SK-N-SH (cell line): Measurements from ENCODE around the gene SKIDA1. TPM values are rescaled to one million over a fixed set of nuclear protein-coding genes. Genes with fewer than 3 reads are reported as not detected.
A peak's percentile ranks its signal among the peaks of the same experiment; 100 is the strongest.

ENCODE experiments used
- CTCF ChIA-PET: fragments of 300-600, 350-600 bp; formaldehyde crosslinking; extraction: SDS; loops from one replicate; lab custom pipeline; 2021; lab: Yijun Ruan, JAX
- POLR2A ChIA-PET: fragments of 350-600 bp; sonication (Branson Sonifier 250); formaldehyde crosslinking; extraction: SDS; loops from one replicate; lab custom pipeline; 2020; ENCODE audit warnings: antibody characterized with exemption, inconsistent platforms; lab: Yijun Ruan, JAX
- DNase-seq: peaks from one replicate; pipeline ENCODE4 v3.0.0; 2012
- H2AFZ ChIP-seq: fragments of 200-600 bp; sonication (generic); 2 replicates; pipeline ENCODE4 v1.8.1; 2016; ENCODE audit warnings: antibody characterized with exemption, mild to moderate bottlenecking, low read depth
- H3F3A ChIP-seq: fragments of 200-600 bp; sonication (generic); replicated peaks from 2 replicates; pipeline ENCODE3; 2016; ENCODE audit warnings: antibody characterized with exemption, mild to moderate bottlenecking; ENCODE audit not compliant: insufficient read depth
- H3K27ac ChIP-seq, 2 experiments: fragments of 200-500 bp in 1 of 2; fragments of 200-600 bp in 1 of 2; sonication (Bioruptor generic) in 1 of 2; sonication (generic), shearing (Covaris generic) in 1 of 2; 2 replicates each; pipeline versions ENCODE4 v1.5.1 to v1.6.1; 2014 to 2016; ENCODE audit warnings: low read depth in 2 of 2, inconsistent platforms in 1 of 2, low read length in 1 of 2, mild to moderate bottlenecking in 1 of 2, mixed read lengths in 1 of 2
- H3K27me3 ChIP-seq: fragments of 200-600 bp; sonication (generic), shearing (Covaris generic); 2 replicates; pipeline ENCODE4 v1.6.1; 2016; ENCODE audit warnings: mixed run types; ENCODE audit not compliant: insufficient read depth
- H3K36me3 ChIP-seq, 2 experiments: fragments of 200-500 bp in 1 of 2; fragments of 200-600 bp in 1 of 2; sonication (Bioruptor generic) in 1 of 2; sonication (generic) in 1 of 2; replicated peaks in 1 of 2; 2 replicates each; pipeline versions ENCODE3 to v1.5.1; 2014 to 2016; ENCODE audit warnings: low read length in 1 of 2, mild to moderate bottlenecking in 1 of 2; ENCODE audit not compliant: insufficient read depth in 2 of 2, control insufficient read depth in 1 of 2
- H3K4me1 ChIP-seq, 2 experiments: fragments of 200-500 bp in 1 of 2; fragments of 200-600 bp in 1 of 2; sonication (Bioruptor generic) in 1 of 2; sonication (generic), shearing (Covaris generic) in 1 of 2; 2 replicates each; pipeline versions ENCODE4 v1.5.1 to v1.6.1; 2014 to 2016; ENCODE audit warnings: low read depth in 1 of 2, low read length in 1 of 2, mixed run types in 1 of 2; ENCODE audit not compliant: insufficient read depth in 2 of 2, control insufficient read depth in 1 of 2
- H3K4me2 ChIP-seq: fragments of 200-600 bp; sonication (generic), shearing (Covaris generic); 2 replicates; pipeline ENCODE4 v1.6.1; 2017; ENCODE audit warnings: mixed run types
- H3K4me3 ChIP-seq, 2 experiments: fragments of 200-500 bp in 1 of 2; fragments of 200-600 bp in 1 of 2; sonication (Bioruptor generic) in 1 of 2; sonication (generic), shearing (Covaris generic) in 1 of 2; 2 replicates each; pipeline versions ENCODE4 v1.5.1 to v1.8.1; 2014 to 2016; ENCODE audit warnings: low read depth in 2 of 2, inconsistent platforms in 1 of 2, low read length in 1 of 2, mild to moderate bottlenecking in 1 of 2, mixed read lengths in 1 of 2, moderate library complexity in 1 of 2
- H3K79me2 ChIP-seq: fragments of 200-600 bp; sonication (generic); 2 replicates; pipeline ENCODE4 v1.8.1; 2017; ENCODE audit warnings: mild to moderate bottlenecking; ENCODE audit not compliant: insufficient read depth
- H3K9ac ChIP-seq: fragments of 200-600 bp; sonication (generic); 2 replicates; pipeline ENCODE4 v1.6.1; 2017; ENCODE audit warnings: mixed run types
- H3K9me2 ChIP-seq: fragments of 200-600 bp; sonication (generic); 2 replicates; pipeline ENCODE4 v1.6.1; 2017; ENCODE audit warnings: mixed run types
- H3K9me3 ChIP-seq: fragments of 200-600 bp; sonication (generic); 2 replicates; pipeline ENCODE4 v1.6.1; 2017; ENCODE audit warnings: mixed run types, mild to moderate bottlenecking, moderate library complexity
- H4K20me1 ChIP-seq: fragments of 200-600 bp; sonication (generic); 2 replicates; pipeline ENCODE4 v1.6.1; 2017; ENCODE audit warnings: mild to moderate bottlenecking, mixed run types; ENCODE audit not compliant: insufficient read depth
- MXI1 ChIP-seq: IDR thresholded peaks from 2 replicates; pipeline ENCODE4 v1.6.1; 2012; ENCODE audit warnings: mild to moderate bottlenecking, low read depth, low read length, improper control_type of control experiment
- USF2 ChIP-seq: fragments of 150-350 bp; IDR thresholded peaks from 2 replicates; pipeline ENCODE4 v1.6.1; 2017; ENCODE audit warnings: antibody characterized with exemption, low read length, low read depth, borderline replicate concordance
- WGBS: methylation state at CpG from one replicate; pipeline ENCODE4 v1.1.6; 2017; ENCODE audit warnings: low lambda C conversion rate; 5-methylcytosine and 5-hydroxymethylcytosine counted together
- polyA plus RNA-seq, 3 experiments: library from polyadenylated mRNA; depleted of rRNA; stranded (reverse); fragments of >200 nt; gene quantifications; 2 replicates each; pipeline ENCODE4 v1.2.3, GENCODE V29; 2012
- TF ChIP-seq, protein P1 (sequence below): IDR thresholded peaks from 2 replicates; pipeline ENCODE4 v1.4.0; 2012; ENCODE audit warnings: low read depth
- TF ChIP-seq, protein P2 (sequence below): IDR thresholded peaks from 2 replicates; pipeline ENCODE4; 2012

Gene SKIDA1
- polyA plus RNA-seq, 1 of the 3 experiments (the other 2 are of a cell fraction) = 0.38 TPM

DNA sequence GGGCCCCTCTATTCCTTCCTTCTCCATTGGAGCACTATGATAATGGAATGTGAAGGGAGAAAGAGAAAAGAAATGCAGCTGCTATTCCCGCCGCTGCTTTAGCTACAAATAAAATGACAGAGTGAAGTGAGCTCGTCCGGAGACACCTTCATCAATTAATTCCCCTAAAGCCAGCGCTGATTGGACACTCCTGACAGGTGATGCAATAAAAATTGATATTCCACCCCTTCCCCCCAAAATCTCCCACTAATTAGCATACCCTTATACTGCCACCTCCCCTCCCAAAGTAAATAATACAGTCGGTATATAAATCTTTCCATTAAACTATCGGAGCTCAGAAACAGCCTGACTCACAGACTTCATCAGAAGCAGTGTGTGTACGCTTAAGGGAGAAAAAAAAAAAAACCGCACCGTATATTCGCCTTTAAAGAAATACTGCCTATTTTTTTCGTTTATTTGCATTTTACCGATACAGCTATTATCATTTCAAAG is 7.3 kb downstream of the SKIDA1 start:
- CTCF ChIA-PET = interaction anchor here (1.1 to 11.1 kb wide), 5 partner anchors 12 to 630 kb away, joined by 3 to 101 read pairs (median 8); no protein-coding TSS in a partner anchor
- no peak for DNase-seq
- POLR2A ChIA-PET = interaction anchor here (0.7 to 3.5 kb wide), 5 partner anchors 9 to 566 kb away, joined by 3 to 24 read pairs (median 3); partner anchors contain the start of gene MLLT10
- Histone ChIP-seq H2AFZ (peak overlapping the region; percentile 93), H3F3A (peaks cover 30% of the 10 kb centered on the region), H3K27ac (peak overlapping the region; percentile 98 to 99), H3K9ac (peak overlapping the region; percentile 59), H3K9me2 (no peaks in the 10 kb centered on the region), H3K9me3 (no peaks in the 10 kb centered on the region), H3K4me2 (peak overlapping the region; percentile 99), H3K36me3 (no peaks in the 10 kb centered on the region), H3K27me3 (no peaks in the 10 kb centered on the region), H3K4me1 (peaks cover 39% of the 10 kb centered on the region in 2 experiments; a peak in 3 of 4 replicates), H4K20me1 (no peaks in the 10 kb centered on the region), H3K4me3 (peak overlapping the region; percentile 53 to 70), H3K79me2 (peaks cover 27% of the 10 kb centered on the region)
- TF ChIP-seq MXI1 = peak; percentile 34; the same call in 1 of the 2 replicates
- TF ChIP-seq, protein P1, sequence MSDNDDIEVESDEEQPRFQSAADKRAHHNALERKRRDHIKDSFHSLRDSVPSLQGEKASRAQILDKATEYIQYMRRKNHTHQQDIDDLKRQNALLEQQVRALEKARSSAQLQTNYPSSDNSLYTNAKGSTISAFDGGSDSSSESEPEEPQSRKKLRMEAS = no peak
- WGBS = 1% methylated on average over 13 of the region's 13 CpGs

- peaks cover 27% of the 10 kb centered on the region for H3K79me2 ChIP-seq
- WGBS = under 1% methylated on average over 23 of the region's 73 CpGs
- H3K36me3 ChIP-seq = no peaks in the 10 kb centered on the region
- H3K4me1 ChIP-seq = peaks cover 31 to 32% of the 10 kb centered on the region in 2 experiments; a peak in 3 of 4 replicates
- no peaks in the 10 kb centered on the region for H3K9me3 ChIP-seq
- peak overlapping the region; percentile 59 for H3K9ac ChIP-seq
- H2AFZ ChIP-seq = peak overlapping the region; percentile 89
- no peak for TF ChIP-seq USF2
- TF ChIP-seq, protein P1 = 0 out of 2 replicates have a peak, but pooled peaks have one; percentile 23
- TF ChIP-seq, protein P2, sequence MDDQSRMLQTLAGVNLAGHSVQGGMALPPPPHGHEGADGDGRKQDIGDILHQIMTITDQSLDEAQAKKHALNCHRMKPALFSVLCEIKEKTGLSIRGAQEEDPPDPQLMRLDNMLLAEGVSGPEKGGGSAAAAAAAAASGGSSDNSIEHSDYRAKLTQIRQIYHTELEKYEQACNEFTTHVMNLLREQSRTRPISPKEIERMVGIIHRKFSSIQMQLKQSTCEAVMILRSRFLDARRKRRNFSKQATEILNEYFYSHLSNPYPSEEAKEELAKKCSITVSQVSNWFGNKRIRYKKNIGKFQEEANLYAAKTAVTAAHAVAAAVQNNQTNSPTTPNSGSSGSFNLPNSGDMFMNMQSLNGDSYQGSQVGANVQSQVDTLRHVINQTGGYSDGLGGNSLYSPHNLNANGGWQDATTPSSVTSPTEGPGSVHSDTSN = peak; percentile 49
- H3K9me2 ChIP-seq = no peaks in the 10 kb centered on the region
- peak; percentile 78 for DNase-seq
- no peaks in the 10 kb centered on the region for H4K20me1 ChIP-seq
- POLR2A ChIA-PET = interaction anchor here (0.6 to 3.5 kb wide), 7 partner anchors 9 to 173 kb away, joined by 3 to 24 read pairs (median 8); partner anchors contain the start of gene SKIDA1
- peaks cover 30% of the 10 kb centered on the region for H3F3A ChIP-seq
- H3K4me3 ChIP-seq = peak overlapping the region; percentile 53 to 70
- CTCF ChIA-PET = interaction anchor here (0.6 to 11.1 kb wide), 9 partner anchors 8 to 216 kb away, joined by 3 to 101 read pairs (median 5); partner anchors contain the start of gene SKIDA1
- peak overlapping the region; percentile 98 to 99 for H3K27ac ChIP-seq
- no peaks in the 10 kb centered on the region for H3K27me3 ChIP-seq
- H3K4me2 ChIP-seq = peak overlapping the region; percentile 99
These were observed 8.1 kb downstream of the SKIDA1 start for GRCh38 chr10:21517134-21518031.
